ENCODE results near the gene HECW1.

The HECW1 gene

DNA sequence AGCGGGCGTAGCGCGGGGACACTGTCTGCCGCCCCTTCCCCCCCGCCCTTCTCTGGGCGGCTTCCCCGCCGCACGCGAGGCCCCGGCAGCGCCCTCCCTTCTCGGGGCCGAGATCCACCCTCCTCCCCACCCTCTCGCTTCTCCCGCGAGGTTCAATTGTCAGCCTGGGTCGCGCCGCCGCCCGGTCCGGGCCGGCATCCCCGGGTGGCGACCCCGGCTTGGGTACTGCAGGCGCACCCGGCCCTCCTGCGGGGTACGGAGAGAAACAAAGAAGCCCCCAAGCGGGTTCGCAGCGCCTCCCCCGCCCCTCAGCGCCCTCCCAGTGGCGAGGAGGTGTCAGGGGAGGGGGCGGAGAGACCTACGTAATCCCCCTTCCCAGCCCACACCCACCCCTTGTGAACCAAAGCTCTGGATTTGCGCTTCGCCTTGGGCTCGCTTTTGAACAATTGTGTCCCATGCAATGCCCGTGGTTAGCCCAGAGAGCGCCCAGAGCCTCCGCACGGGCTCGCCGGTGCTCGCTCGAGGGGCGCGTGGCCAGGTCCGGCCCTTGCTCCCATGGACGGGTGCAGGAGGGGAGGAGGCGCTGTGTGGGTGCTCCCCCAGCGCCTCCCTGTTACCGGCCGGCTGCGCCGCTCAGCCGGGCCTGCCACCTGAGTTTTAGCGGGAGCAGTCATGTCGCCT, 634 bp downstream of the HECW1 start:
- peak; percentile 78 for DNase-seq (ENCODE audit: low spot score)

DNA sequence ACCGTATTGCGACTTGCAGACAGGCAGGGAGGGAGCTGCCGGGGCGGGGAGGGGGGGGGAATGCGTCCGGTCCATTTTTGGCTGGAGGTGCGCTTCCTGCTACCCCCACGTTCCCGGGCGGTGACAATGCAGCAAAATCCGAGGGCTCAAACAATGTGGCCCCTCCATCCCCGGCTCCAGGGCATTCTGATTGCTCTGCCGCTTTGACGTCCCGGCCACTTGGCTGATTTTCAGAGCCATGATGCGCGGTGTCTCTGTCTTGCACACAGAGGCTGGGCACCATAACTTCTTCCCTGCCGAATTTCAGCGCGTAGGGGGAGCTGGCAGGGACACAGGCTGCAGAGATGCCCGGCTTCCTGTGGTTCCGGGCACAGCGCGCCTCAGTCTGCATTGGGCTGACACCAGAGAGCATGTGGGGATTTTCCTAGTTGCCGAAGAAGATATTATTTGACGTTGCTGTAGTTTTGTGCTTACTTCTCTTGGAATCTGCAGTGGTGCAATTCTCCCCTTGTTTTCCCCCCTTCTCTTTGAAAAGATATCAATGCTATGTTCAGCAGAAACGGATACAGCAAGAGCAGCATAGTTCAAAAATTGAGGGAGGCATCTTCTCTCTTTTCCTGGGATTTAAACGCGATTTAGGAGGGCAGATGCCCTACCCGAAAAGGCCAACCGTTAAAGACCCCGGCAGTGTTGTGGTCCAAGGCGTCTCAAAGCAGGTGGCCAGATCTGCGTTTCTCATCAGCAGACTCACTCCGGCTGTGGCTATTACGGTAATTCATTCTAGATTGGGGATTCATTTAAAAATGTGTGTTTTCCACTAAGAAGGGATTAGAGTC, 1.4 kb downstream of the HECW1 start:
- DNase-seq (ENCODE audit: low spot score) = peak; percentile 50

DNA sequence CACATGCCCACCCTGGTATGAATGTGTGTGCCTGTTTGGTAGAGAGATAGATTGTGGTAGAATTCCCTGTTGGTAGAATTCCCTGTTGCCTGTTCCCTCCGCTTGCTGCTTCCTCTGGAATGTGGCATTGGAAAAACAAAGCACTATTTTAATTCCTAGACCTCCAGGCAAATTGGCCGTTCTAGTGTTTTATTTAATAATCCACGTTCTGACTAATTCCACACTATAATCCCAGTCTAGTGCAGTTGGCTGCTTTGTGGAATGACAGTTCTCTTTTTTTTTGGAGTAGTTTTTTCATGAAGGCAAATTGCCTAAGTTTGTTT, 2.0 kb downstream of the HECW1 start:
- no peak for DNase-seq (ENCODE audit: low spot score)

DNA sequence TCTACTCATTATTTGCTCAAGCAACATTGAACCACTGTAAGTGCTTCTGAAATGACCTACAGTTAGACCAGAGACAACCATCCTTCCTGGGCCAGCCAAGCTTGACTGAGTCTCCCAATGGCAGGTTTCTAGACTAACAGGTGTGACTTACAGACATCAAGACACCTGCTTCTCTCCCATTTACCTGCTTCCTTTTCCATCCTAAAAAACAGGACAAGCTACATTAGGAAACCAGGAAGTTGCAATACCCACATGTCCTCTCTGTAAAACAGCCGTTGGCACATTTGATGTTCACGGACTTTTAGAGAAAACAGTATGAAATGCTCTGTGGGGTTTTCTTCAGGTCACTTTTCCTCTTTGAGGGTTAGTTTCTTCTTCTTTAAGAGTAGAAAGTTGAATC, 4.0 kb downstream of the HECW1 start:
- no peak for DNase-seq (ENCODE audit: low spot score)

DNA sequence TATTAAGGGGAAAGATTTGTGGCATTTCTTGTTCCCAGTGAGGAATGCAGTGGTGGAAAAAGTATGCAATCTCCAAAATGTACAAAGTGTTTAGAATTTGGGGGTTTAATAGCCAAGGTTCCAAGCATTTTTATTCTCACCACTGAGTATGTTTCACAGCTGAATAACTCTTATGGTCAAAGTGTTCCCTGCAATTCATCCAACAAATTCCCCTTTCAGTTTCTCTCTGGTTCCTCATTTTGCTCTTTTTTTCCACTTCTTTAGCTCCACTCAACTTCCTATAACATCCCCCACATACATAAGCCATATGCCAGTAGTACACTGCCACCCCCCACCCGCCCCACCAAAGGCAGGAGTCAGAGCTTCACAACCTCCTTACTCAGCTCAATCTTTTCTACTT, 4.6 kb downstream of the HECW1 start:
- DNase-seq (ENCODE audit: low spot score) = peak; percentile 42

DNA sequence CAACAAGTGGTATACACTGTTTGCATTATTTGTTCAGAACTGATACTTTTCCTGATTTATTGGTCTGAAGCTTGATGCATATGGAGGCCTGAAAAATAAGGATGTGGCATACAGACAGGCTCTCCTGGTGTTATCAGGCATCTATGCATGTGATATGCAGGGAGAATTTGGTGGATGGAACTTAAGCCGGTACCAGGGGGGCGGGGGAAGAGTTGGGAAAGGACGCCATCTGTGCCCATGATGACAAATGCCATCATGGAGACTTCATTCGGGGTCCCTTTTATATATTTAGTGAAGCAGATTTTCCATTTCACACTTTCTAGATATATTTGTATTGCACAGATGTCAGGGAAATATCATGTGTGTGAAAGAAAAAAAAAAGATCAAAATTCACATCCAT, 5.4 kb downstream of the HECW1 start:
- no peak for DNase-seq (ENCODE audit: low spot score)

DNA sequence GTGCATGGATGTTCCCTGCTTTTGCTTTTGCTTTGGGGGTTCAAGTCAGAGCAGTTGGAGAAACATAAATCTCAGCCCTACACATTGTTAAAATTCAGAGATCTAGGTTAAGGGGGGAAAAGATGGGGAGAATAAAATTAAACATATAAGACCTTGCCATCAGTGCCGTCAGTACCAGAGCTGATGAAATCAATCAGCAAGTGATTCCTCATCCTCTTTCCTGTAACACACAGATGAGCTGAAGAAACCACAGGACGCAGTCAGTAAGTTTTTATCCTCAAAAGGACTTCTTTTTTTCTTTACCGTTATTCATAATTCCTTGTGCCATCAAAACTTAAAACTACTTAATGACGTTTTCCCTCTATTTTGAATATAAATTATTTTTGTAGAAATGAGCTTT, 5.9 kb downstream of the HECW1 start:
- DNase-seq (ENCODE audit: low spot score) = no peak

DNA sequence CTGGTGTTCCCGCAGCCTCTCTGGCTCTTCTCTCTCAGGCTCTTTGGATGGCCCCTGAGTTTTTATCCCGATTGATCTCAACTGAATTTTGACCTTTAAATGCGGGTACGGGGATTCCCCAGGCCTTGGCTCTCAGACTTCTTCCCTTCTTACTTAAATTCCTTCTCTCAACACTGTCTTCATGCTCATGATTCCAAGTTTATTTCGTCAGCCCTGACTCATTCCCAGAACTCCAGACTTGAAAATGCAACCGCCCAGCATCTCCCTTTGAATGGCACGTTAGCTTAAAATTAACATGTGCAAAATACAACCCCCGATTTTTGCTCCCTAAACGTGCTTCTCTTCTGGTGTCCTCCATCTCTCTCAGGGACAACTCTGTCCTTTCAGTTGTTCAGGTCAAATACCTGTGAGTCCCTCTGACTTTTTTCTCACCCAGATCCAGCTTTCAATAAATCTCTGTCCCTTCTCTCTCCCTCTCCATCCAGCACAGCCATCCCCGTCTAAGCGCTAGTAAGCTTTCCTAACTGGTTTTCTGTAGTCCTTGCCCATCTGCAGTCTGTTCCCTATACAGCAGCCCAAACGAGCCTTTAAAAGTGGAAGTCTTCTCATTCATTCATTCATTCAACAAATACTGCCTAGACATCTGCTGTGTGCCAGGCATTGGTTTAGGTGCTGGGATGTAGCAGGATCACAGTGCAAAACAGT, 7.1 kb downstream of the HECW1 start:
- DNase-seq (ENCODE audit: low spot score) = peak; percentile 86

DNA sequence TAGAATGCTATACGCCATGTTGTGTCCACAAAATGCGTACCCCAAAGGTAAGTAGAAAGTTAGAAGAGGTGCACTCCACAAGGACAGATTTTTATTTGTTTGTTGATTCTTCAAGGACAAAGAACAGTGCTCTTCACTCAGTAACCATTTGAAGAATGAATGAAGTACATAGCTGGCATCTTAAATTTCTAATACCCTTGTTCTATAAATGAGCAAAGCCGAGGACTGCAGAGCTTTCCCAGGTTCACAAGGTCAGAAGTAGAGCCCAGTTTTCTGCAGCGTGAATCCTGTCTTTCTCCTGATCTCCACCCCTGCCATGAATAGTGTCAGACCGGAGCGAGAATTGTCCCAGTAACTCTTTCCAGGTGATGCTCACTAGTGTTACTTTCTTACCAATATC, 9.5 kb downstream of the HECW1 start:
- no peak for DNase-seq (ENCODE audit: low spot score)

DNA sequence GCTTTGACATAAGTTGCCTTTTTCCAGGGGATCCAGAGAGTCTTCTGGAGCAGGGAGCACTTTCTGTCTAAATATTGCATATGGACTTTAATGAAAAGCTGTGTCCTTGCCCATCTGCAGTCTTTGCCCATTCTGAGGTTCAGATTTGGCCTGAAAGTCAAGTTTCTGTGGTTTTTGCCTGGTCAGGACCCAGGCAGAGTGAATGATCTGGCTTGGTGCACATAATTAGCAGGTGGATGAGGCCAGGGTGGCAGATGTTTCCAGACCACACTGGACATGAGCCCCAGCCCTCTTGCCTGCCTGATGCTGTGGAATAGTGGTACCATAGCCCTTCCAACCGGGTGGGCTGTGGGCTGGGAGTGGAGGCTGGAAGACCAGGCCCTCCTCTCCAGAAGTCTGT, 11.0 kb downstream of the HECW1 start:
- DNase-seq (ENCODE audit: low spot score) = peak; percentile 17

DNA sequence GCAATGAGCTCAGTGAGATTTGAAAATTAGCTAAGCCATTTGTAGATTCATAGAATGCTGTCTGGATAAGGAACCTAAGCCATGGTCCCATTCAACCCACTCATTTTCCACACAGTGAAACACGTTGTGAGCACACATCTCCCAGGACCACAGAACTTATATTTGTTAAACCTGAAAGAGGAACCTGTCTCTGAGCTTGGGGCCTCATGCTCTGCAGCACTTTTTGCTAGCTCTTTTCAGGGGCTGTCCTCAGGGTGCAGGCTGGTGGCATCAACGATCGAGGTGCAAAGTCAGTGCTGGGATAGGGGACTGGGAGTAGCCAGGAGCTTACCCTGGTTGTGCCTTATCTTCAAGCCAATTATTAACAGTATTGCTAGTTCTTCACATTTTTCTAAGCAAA, 11.9 kb downstream of the HECW1 start:
- no peak for DNase-seq (ENCODE audit: low spot score)

DNA sequence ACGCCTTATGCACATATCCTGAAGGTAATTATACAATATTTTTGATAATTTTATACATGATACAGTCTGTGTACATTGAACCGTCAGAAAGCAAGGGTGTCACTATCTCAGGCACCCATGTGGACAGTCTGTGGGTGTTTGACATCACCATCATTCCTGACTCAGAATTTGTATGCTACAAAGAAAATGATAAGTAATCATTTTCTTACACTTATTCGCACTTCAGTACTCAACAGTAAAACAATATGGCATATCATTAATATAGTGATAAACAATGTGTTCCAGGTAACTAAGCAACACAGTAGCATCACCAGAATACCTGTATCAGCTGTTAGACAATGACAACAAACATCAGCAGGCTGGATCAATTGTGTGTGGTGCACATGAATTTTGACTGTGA, 17.9 kb downstream of the HECW1 start:
- DNase-seq (ENCODE audit: low spot score) = no peak

DNA sequence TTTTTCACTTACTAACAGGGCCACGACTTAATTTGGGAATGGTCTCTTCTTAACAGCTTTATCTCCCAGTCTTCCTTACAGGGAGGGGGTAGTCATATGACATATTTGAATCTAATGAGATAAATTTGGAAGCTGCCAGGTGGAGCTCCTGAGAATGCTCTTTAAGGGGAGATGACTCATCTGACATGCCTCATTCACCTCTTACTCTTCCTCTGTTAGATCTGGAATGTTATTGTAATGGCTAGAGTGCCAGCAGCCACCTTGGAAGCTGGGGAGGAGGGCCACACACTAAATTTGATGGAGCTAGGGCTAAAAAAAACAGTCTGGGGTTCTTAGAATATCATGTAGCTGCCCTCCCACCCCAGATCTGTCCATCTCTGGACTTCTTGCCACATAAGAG, 22.7 kb downstream of the HECW1 start:
- no peak for DNase-seq (ENCODE audit: low spot score)

DNA sequence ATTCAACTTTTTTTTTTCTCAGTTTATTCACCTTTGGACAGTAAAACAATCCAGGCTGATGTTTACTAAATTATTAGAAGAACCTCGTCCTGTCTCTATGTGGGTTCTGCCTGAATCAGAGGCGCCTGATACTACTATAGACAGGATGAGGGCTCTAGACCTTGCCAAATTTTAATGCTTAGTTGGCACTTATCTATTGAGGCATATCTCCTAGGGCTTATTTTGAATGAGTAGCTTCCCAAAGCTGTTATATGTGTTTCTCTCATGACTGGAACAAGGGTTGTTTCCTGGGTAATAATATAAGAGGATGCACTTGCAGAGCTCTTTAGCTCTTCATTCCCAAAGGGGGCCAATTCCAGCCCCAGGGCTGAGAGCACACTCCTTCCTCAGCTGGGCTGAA, 23.6 kb downstream of the HECW1 start:
- no peak for DNase-seq (ENCODE audit: low spot score)

DNA sequence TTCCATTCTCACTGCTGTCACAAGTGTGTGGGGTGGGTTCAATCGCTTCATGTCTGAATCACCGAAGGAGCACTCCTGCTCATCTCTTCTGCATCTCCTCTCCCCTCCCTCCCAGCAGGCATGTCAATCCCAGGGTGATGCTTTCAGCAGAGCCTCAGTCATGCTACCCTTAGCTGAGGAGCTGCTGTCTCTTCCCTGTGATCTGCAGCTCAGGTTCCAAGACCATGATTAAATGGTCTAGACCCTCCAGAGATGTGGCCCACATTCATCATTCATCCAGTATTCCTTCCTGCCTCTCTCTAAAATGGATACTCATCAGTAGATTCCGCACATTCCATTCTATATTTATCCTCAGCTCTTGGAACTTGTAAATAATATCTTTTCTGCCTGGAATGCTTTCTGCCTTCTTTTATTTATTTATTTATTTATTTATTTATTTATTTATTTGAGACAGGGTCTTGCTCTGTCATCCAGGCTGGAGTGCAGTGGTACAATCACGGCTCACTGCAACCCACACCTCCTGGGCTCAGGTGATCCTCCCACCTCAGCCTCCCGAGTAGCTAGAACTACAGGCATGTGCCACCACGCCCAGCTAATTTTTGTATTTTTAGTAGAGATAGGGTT, 24.8 kb downstream of the HECW1 start:
- peak; percentile 35 for DNase-seq (ENCODE audit: low spot score)

DNA sequence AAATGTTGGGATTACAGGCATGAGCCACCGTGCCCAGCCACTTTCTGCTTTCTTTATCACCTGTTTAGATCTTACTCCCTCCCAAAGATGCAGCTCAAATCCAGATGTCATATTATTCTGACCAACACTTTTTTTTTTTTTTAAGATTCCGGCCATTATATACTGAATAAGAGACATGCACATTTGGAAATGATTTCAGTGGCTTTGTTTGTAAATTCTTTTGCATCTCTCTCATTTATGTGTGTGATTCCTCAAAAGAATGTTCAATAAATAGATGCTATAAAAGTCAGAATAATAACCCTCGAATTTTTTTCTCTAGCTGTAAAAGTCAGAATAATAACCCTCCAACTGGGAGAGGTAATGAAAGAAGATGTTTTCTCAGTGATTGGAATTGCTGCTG, 25.4 kb downstream of the HECW1 start:
- DNase-seq (ENCODE audit: low spot score) = peak; percentile 51

DNA sequence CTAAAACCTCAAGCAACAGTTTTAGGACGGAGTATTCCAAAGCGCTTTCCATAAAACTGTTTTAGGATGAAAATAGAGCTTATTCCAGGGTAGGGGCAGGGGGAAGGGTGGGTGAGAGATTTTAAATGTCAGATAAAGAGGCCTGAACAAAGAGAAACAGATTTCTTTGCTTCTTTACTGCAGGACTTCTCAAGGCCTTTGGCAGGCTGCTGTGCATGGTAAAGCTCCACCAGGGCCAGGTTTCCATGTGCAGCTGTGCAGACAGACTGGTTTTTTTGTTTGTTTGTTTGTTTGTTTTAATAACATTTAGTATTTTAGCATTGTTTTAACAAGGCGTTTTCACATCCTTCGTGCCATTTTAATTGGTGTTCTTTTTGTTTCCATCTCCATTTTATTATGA, 26.3 kb downstream of the HECW1 start:
- no peak for DNase-seq (ENCODE audit: low spot score)

DNA sequence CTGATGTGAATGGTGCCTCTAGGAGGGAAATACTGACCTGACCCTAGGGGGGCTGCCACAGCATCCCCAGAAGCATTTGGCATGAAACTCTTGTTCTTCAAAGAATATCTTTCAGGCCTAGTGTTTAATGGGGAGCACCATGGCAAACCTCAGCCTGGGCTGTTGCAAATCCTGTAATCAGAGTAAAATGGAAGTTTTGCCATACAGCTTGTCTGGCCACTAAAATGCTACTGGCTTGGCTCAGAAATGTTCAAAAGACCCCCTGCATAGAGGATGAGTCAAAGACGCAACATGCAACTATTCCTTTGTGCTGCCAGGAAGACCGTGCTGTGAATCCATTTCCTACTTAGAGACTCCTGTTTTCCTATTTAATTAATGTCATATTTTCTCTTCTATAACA, 26.7 kb downstream of the HECW1 start:
- DNase-seq (ENCODE audit: low spot score) = peak; percentile 30

DNA sequence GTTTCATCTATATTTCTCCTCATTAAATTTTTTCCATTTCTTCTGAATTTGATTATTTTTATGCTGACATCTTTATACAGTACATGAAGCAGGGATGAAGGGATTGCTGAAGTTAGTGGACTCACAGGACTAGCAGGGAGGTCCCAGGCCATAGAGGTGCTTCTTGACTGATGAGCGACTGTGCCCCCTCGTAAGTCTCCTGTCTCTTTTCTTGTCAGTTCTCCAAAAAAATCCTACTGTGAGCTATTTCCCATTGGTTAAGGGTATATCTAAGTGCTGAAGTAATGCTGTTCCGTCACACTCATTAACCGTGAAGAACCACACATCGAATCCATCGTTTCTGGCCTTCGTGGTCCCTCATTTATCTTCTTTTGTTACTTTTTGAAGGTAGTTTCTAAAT, 27.7 kb downstream of the HECW1 start:
- no peak for DNase-seq (ENCODE audit: low spot score)

DNA sequence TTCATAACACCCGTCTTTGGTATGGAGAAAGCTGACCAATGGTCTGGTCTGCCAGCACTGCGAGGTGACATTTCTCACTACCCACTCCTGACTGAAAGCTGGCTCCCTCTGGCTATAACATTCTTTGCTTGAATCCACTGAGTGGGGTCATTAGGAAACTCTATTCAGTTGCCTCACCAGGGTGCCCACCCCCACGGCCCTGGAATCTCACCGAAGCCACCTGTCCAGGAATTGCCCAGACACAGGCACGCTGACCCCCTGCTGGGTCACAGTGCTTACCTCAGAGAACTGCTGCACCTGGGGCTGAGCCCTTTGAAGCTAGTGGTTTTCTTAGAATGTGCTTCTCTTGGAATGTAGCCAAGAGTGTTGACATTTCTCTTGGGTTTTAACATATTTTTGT, 28.6 kb downstream of the HECW1 start:
- DNase-seq (ENCODE audit: low spot score) = no peak

DNA sequence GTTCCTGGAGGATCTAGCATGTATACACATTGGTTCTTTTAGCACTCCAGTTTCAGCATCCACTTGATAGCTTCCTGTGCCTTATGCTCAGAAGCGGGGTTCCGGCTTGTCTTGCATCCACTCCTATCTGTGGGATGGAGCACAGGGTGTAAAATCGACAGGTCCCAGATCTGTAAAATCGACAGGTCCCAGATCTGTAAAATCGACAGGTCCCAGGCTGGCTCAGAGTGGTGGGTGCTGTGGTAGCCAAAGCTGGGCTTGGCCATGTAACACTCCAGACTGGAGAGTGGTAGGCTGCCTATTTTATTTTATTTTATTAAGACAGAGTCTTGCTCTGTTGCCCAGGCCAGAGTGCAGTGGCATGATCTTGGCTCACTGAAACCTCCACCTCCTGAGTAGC, 30.3 kb downstream of the HECW1 start:
- DNase-seq (ENCODE audit: low spot score) = no peak

DNA sequence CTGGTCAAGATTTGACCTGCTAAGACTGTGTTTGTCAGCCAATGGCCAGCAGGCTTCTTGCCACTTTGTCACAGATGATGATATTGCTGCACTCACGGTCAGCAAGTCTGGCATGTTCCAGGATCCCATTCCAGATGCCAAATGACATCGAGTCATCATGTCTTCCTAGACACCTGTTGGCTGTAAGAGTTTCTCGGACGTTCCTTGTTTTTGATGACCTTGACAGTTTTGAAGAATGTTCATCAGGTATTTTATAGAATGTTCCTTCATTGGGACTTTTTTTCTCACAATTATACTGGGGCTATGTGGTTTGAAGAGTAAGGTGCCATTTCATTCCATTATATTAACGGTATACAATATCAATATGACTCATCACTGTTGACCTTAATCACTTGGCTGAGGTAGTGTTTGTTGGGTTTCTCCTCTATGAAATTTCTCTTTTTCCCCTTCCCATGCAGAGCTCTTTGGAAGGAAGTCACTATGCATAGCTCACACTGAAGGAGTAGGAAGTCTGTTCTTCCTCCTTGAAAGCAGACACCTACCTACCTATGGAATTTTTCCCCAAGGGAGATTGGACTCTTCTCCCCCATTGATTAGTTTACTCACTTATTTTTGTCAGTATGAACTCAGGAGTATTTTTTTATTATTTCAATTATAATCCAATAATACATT, 31.6 kb downstream of the HECW1 start:
- DNase-seq (ENCODE audit: low spot score) = no peak
